SK-N-MC (cell line): Measurements from ENCODE around the gene CALCOCO2.
"Not testable (repeated sequence)": the region's sequence is repeated elsewhere in the genome, so short reads cannot be mapped to it uniquely, and the experiment has no call there.

Experiments
- EZH2 ChIP-seq: fragments of 200-600 bp; sonication (generic); IDR thresholded peaks from one replicate; pipeline ENCODE4 v1.6.1; 2017; ENCODE audit warnings: antibody characterized with exemption
- POLR2AphosphoS5 ChIP-seq: IDR thresholded peaks from 2 replicates; pipeline ENCODE4 v1.6.1; 2012; ENCODE audit warnings: mild to moderate bottlenecking, low read depth, low read length, borderline replicate concordance

DNA sequence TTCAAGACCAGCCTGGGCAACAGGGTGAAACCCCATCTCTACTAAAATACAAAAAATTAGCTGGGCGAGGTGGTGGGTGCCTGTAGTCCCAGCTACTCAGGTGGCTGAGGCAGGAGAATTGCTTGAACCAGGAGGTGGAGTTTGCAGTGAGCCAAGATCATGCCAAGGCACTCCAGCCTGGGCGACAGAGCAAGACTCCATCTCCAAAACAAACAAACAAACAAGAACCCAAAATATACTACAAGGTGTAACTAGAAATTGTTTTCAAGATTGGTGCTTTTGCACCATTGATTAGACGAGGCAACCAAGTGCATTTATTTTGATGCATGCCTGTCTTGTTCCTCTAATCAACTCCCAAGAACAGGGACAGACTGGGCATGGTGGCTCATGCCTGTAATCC lies 41.6 kb downstream of the CALCOCO2 start:
- TF ChIP-seq POLR2AphosphoS5, EZH2: not testable (repeated sequence)
